ACC112 (cell line): ENCODE data around the gene YJU2.
A peak's percentile ranks its signal among the peaks of the same experiment; 100 is the strongest.

Experiments
- H2AFZ ChIP-seq: fragments of 200-600 bp; sonication (generic); one replicate; pipeline ENCODE4 v1.6.0; 2017; ENCODE audit warnings: antibody characterized with exemption, low read length; ENCODE audit not compliant: unreplicated experiment
- H3K27ac ChIP-seq: fragments of 200-600 bp; sonication (generic); 2 replicates; pipeline ENCODE4 v1.5.1; 2014; ENCODE audit warnings: low read depth, mild to moderate bottlenecking, antibody characterized with exemption, low read length, moderate library complexity
- H3K27me3 ChIP-seq: fragments of 200-600 bp; sonication (generic); 2 replicates; pipeline ENCODE4 v1.6.1; 2014; ENCODE audit warnings: mild to moderate bottlenecking, antibody characterized with exemption, low read length, moderate library complexity, mixed read lengths; ENCODE audit not compliant: insufficient read depth
- H3K36me3 ChIP-seq: fragments of 200-600 bp; sonication (generic); 2 replicates; pipeline ENCODE4 v1.6.1; 2016; ENCODE audit warnings: mild to moderate bottlenecking, antibody characterized with exemption, low read length, moderate library complexity, mixed read lengths; ENCODE audit not compliant: insufficient read depth
- H3K4me1 ChIP-seq: fragments of 200-600 bp; sonication (generic); one replicate; pipeline ENCODE4 v1.6.1; 2016; ENCODE audit warnings: low read length, mixed read lengths; ENCODE audit not compliant: insufficient read depth, unreplicated experiment, control insufficient read depth
- H3K4me3 ChIP-seq: fragments of 200-600 bp; sonication (generic); 2 replicates; pipeline ENCODE4 v1.5.1; 2014; ENCODE audit warnings: mild to moderate bottlenecking, low read depth, low read length
- H3K79me2 ChIP-seq: fragments of 200-600 bp; sonication (generic); one replicate; pipeline ENCODE4 v1.6.0; 2016; ENCODE audit warnings: low read length; ENCODE audit not compliant: control insufficient read depth, unreplicated experiment, insufficient read depth

YJU2 gene

DNA sequence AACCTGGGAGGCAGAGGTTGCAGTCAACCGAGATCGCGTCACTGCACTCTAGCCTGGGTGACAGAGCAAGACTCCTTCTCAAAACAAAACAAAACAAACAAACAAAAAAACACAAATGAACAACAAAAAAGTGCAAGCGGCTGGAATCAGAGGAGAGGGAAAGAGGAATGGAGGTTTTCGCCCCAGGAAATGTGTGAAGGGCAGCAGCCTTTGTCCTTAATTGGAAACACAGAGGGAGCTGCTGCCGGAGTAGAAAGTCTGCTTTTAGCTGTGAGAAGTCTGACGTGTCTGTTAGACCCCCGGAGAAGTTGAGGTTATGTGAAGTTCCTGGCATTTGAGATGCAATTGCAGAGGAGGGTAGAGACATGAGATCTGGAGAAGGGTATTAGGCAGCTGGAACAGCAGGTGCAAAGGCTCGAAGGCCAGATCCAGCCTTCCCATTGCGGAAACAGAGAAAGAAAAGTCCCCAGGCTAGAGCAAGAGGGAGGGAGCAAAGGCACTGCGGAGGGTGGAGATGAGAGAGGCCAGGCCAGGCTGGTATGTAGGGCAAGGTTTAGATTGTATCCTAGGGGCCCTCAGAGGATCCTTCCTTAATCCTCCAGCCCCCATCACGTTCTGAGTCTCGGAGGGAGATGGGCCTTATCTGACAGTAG is 54.8 kb downstream of the YJU2 start:
- H2AFZ ChIP-seq, result no peak overlapping the region
- H3K27me3 ChIP-seq, result no peaks in the 10 kb centered on the region
- no peaks in the 10 kb centered on the region for H3K4me1 ChIP-seq
- no peaks in the 10 kb centered on the region for H3K79me2 ChIP-seq
- no peaks in the 10 kb centered on the region for H3K36me3 ChIP-seq
- no peak overlapping the region for H3K4me3 ChIP-seq
- no peak overlapping the region for H3K27ac ChIP-seq

- H2AFZ ChIP-seq, result no peak within 1 kb of the TSS
- no peak within 1 kb of the TSS for H3K27ac ChIP-seq
- H3K36me3 ChIP-seq, result no peaks in the 10 kb centered on the region
- no peak within 1 kb of the TSS for H3K4me3 ChIP-seq
- no peaks in the 10 kb centered on the region for H3K4me1 ChIP-seq
- no peaks in the 10 kb centered on the region for H3K27me3 ChIP-seq
- no peaks in the 10 kb centered on the region for H3K79me2 ChIP-seq
Observed at GRCh38 chr19:4302243-4302640, 55.4 kb downstream of the YJU2 start, which contains the start of gene TMIGD2. TSS of gene TMIGD2 (minus strand) at chr19:4302389. CDS start at chr19:4302385, 4 bp downstream.

DNA sequence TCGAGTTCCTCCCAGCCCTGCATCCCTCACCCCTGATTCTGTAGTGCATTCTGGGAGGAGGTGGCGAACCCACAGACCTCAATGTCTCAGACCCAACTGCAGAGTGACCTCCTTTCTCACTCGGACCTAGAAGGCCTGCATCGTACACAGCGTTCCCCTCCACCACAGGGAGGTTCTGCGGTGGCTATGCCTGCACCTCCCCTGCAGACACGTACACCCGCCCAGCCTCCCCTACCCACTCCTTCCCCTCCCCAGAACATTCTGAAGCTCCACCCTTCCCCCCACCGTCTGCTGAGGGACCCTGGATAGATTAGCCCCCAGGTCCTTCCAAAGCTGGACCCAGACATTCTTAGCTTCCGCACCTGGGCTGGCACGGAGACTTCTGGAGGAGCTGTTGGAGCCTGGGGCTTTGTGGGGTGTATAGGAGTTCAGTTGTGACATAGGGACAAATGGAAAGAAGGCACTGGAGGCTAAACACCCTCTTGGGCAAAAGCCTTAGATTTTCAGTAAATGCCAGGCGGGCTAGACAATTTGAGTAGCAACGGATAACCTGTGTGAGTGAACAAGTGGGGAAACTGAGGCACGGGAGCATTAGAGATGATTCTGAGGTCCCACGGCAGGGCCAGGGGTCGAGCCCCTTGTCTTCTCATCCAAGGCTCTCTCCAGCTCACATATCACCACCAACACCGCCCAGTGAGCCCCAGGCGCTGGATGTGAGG is 57.1 kb downstream of the YJU2 start:
- no peaks in the 10 kb centered on the region for H3K79me2 ChIP-seq
- no peaks in the 10 kb centered on the region for H3K27me3 ChIP-seq
- no peaks in the 10 kb centered on the region for H3K4me1 ChIP-seq
- no peak overlapping the region for H3K27ac ChIP-seq
- no peak overlapping the region for H2AFZ ChIP-seq
- H3K4me3 ChIP-seq, result peak overlapping the region; percentile 55; the same call in 1 of the 2 replicates
- no peaks in the 10 kb centered on the region for H3K36me3 ChIP-seq

- H3K4me3 ChIP-seq, result peak within 1 kb of the TSS; percentile 55
- no peaks in the 10 kb centered on the region for H3K36me3 ChIP-seq
- no peak within 1 kb of the TSS for H2AFZ ChIP-seq
- no peak within 1 kb of the TSS for H3K27ac ChIP-seq
- no peaks in the 10 kb centered on the region for H3K27me3 ChIP-seq
- H3K4me1 ChIP-seq, result no peaks in the 10 kb centered on the region
- H3K79me2 ChIP-seq, result no peaks in the 10 kb centered on the region
Observed at GRCh38 chr19:4304538-4305256, 57.8 kb downstream of the YJU2 start, which contains the start of gene FSD1. TSS of gene FSD1 (plus strand) at chr19:4304598. CDS start at chr19:4304747, 149 bp downstream.

GRCh38 chr19:4305257-4305612 is 58.4 kb downstream of the YJU2 start:
- H3K79me2 ChIP-seq, result no peaks in the 10 kb centered on the region
- no peak overlapping the region for H2AFZ ChIP-seq
- H3K4me3 ChIP-seq, result no peak overlapping the region; the same call in 1 of the 2 replicates
- no peaks in the 10 kb centered on the region for H3K27me3 ChIP-seq
- H3K4me1 ChIP-seq, result no peaks in the 10 kb centered on the region
- H3K36me3 ChIP-seq, result 0 out of 2 replicates have a peak, but pooled peaks cover under 1% of the 10 kb centered on the region
- no peak overlapping the region for H3K27ac ChIP-seq

GRCh38 chr19:4305659-4306058 is 58.8 kb downstream of the YJU2 start:
- Histone ChIP-seq H3K4me1 (no peaks in the 10 kb centered on the region), H3K36me3 (peaks cover 5% of the 10 kb centered on the region; the same call in 1 of the 2 replicates), H3K27me3 (no peaks in the 10 kb centered on the region), H3K4me3 (no peak overlapping the region), H2AFZ (no peak overlapping the region), H3K79me2 (no peaks in the 10 kb centered on the region), H3K27ac (no peak overlapping the region)

GRCh38 chr19:4310247-4311121 is 63.6 kb downstream of the YJU2 start:
- Histone ChIP-seq H3K4me1 (no peaks in the 10 kb centered on the region), H3K79me2 (no peaks in the 10 kb centered on the region), H3K36me3 (peaks cover 9% of the 10 kb centered on the region; the same call in 1 of the 2 replicates), H2AFZ (no peak overlapping the region), H3K27ac (no peak overlapping the region), H3K27me3 (no peaks in the 10 kb centered on the region), H3K4me3 (no peak overlapping the region)

- Histone ChIP-seq H3K27me3 (no peaks in the 10 kb centered on the region), H3K36me3 (peaks cover 12% of the 10 kb centered on the region; the same call in 1 of the 2 replicates), H3K4me3 (no peak overlapping the region), H3K27ac (no peak overlapping the region), H2AFZ (no peak overlapping the region), H3K79me2 (no peaks in the 10 kb centered on the region), H3K4me1 (no peaks in the 10 kb centered on the region)
Observed at GRCh38 chr19:4313847-4314490, 67.1 kb downstream of the YJU2 start.

- Histone ChIP-seq H3K4me3 (no peak overlapping the region), H3K27me3 (no peaks in the 10 kb centered on the region), H3K4me1 (no peaks in the 10 kb centered on the region), H3K36me3 (peaks cover 3% of the 10 kb centered on the region; the same call in 1 of the 2 replicates), H2AFZ (no peak overlapping the region), H3K27ac (no peak overlapping the region), H3K79me2 (no peaks in the 10 kb centered on the region)
Observed at GRCh38 chr19:4316956-4317355, 70.1 kb downstream of the YJU2 start.
